ENCODE data around the gene FN3K. TPM values are rescaled to one million over a fixed set of nuclear protein-coding genes. Genes with fewer than 3 reads are reported as not detected.

FN3K gene
- total RNA-seq, 1 donor: 2.8 TPM

DNA sequence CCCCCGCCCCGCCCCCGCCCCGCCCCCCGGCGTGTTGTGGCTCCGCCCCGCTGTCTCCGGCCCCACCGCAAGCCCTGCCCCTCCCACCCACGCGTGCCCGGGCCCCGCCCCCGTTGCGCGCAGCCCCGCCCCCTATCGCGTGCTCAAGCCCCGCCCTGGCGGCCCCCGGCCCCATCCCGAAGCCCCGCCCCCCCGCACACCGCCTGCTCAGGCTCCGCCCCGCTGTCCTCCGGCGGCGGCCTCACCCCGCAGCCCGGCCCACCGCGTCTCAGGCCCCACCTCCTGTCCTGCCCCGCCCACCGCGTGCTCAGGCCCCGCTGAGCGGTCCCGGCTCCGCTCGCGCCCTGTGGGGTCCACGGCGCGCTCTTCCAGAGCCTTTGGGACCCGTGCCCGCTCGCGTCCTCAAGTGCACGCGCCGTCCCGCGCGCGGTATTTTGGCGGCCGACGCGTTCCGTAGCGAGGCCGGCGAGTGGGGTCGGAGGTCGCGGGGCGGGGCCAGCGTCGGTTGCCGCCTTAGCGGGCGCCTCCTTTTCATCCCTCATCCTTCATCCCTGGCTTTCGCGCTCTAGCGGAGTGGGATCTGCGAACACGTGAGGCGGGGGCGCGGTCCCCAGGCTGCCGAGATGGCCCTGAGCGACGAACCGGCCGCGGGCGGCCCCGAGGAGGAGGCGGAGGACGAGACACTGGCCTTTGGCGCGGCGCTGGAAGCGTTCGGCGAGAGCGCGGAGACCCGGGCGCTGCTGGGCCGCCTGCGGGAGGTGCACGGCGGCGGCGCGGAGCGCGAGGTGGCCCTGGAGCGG lies 16.4 kb downstream of the FN3K start, which contains the start of gene TBCD:
TSS of gene TBCD (plus strand) at position 495 of the 800 bp plus-strand sequence. CDS start at position 624, 129 bp downstream.
- H3K4me3 ChIP-seq (ENCODE audit: low read depth, low read length): peak within 1 kb of the TSS; percentile 89
- peak; percentile 91 for DNase-seq (ENCODE audit: low read depth)
- TF ChIP-seq, protein P1, sequence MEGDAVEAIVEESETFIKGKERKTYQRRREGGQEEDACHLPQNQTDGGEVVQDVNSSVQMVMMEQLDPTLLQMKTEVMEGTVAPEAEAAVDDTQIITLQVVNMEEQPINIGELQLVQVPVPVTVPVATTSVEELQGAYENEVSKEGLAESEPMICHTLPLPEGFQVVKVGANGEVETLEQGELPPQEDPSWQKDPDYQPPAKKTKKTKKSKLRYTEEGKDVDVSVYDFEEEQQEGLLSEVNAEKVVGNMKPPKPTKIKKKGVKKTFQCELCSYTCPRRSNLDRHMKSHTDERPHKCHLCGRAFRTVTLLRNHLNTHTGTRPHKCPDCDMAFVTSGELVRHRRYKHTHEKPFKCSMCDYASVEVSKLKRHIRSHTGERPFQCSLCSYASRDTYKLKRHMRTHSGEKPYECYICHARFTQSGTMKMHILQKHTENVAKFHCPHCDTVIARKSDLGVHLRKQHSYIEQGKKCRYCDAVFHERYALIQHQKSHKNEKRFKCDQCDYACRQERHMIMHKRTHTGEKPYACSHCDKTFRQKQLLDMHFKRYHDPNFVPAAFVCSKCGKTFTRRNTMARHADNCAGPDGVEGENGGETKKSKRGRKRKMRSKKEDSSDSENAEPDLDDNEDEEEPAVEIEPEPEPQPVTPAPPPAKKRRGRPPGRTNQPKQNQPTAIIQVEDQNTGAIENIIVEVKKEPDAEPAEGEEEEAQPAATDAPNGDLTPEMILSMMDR (IDR thresholded peaks at IDR 0.05; ENCODE audit: insufficient read depth, low read length): no peak

DNA sequence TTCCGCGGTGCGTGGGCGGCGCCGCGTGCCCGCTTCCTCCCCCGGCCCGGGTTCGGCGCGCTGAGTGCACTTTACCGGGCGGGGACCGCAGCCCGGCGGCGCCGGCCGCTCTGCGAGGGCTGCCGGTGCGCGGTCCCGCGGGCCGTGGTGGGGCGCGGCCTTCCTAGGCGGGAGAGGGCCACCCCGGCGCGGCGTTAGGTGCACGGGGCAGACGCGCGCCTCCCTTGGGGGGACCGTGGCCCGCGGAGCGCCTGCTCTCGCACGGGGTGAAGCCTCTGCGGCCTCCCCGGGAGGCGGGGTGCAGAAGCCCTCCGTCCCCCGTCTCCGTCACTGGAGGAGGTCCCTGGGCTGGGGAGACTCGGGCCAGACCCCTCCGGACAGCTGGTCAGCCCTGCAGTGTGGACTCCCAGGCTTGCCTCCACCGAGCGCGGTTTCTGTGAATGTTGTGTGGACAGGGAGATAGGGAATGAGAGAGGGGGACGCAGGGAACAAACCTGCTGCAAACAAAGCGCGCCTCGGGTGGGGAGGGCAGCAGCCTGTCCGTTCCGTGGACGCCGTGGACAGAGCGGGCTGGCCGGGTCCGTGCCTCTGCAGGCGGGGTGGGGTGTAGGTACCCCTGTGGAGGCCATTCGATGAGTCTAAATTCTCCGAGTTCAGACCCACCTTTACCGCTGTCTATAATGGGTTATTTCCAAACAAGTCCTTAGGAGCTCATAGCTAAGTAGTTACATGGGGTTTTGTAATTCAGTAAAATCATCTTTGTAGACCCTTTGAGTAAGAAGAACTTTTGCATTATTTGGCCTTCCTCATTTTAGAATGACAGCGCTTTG lies 17.2 kb downstream of the FN3K start:
- peak overlapping the region; percentile 89 for H3K4me3 ChIP-seq (ENCODE audit: low read depth, low read length)
- TF ChIP-seq, protein P1 (IDR thresholded peaks at IDR 0.05; ENCODE audit: insufficient read depth, low read length): no peak
- DNase-seq (ENCODE audit: low read depth): peak; percentile 22

- no peak for DNase-seq (ENCODE audit: low read depth)
- TF ChIP-seq, protein P1 (IDR thresholded peaks at IDR 0.05; ENCODE audit: insufficient read depth, low read length): no peak
- peak overlapping the region; percentile 89 for H3K4me3 ChIP-seq (ENCODE audit: low read depth, low read length)
These were observed 17.7 kb downstream of the FN3K start for GRCh38 chr17:82753201-82753464.

GRCh38 chr17:82754297-82755208 lies 19.1 kb downstream of the FN3K start:
- no peak overlapping the region for H3K4me3 ChIP-seq (ENCODE audit: low read depth, low read length)
- no peak for DNase-seq (ENCODE audit: low read depth)
- TF ChIP-seq, protein P1 (IDR thresholded peaks at IDR 0.05; ENCODE audit: insufficient read depth, low read length): no peak

DNA sequence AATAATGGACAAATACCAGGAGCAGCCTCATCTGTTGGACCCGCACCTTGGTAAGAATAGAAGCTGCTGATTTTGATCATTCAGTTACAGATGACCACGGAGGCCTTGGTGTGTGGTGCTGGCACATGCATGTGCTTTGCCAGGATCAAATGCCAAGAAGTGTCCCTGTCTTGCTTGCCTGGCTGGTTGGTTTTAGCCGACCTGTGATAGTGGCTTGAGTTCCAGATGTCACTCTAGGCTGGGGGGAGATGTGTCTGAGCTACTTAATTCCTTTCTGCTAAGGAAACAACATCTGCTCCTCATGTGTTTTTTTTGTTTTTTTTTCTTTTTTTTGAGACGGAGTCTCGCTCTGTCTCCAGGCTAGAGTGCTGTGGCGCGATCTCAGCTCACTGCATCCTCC lies 20.8 kb downstream of the FN3K start:
- H3K4me3 ChIP-seq (ENCODE audit: low read depth, low read length): no peak overlapping the region

DNA sequence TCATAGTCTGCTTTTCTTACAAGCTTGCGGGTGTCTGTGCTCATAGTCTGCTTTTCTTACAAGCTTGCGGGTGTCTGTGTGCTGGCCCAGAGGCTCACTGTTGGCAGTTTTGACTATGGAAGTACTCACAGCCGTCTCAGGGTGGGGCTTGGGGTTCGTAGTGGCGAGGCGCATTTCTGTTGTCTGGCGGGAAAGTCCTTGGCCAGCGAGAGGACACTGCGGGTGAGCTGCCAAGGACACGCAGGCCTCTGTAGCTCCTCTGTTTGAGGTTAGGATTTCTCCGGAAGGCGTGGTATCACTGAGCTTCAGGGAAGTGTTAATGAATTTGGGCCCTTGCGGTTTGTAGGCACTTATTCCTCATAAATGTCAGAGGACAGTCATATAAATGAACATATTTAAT lies 30.0 kb downstream of the FN3K start:
- H3K4me3 ChIP-seq (ENCODE audit: low read depth, low read length): no peak overlapping the region
- TF ChIP-seq, protein P1 (IDR thresholded peaks at IDR 0.05; ENCODE audit: insufficient read depth, low read length): no peak
- no peak for DNase-seq (ENCODE audit: low read depth)

More for the DNA sequence above, 20.8 kb downstream of the FN3K start:
- no peak for DNase-seq (ENCODE audit: low read depth)
- TF ChIP-seq, protein P1 (IDR thresholded peaks at IDR 0.05; ENCODE audit: insufficient read depth, low read length): no peak

Data from fibroblast of the aortic adventitia (primary cell).